NCI-H524 treated with DMSO at 0.1 percent for 48 hours (cell line): ENCODE measurements around the gene HMGCS2.

Experiments used
- DNase-seq: peaks from one replicate; lab custom pipeline; 2025; lab: John Stamatoyannopoulos, UW

Gene HMGCS2

GRCh38 chr1:119768778-119769177 lies at the start of gene HMGCS2:
TSS of gene HMGCS2 (minus strand) at chr1:119768905. CDS start at chr1:119768844, 61 bp downstream.
- DNase-seq, result no peak

- DNase-seq, result no peak
Observed at GRCh38 chr1:119818181-119818580, 49.5 kb upstream of the HMGCS2 start.

- DNase-seq, result no peak
Observed at GRCh38 chr1:119816407-119816806, 47.7 kb upstream of the HMGCS2 start.

- DNase-seq, result no peak
Observed at GRCh38 chr1:119815928-119816327, 47.2 kb upstream of the HMGCS2 start.

- DNase-seq, result no peak
Observed at GRCh38 chr1:119815361-119815760, 46.7 kb upstream of the HMGCS2 start.

GRCh38 chr1:119814288-119814687 lies 45.6 kb upstream of the HMGCS2 start:
- no peak for DNase-seq

GRCh38 chr1:119811985-119812557 lies 43.4 kb upstream of the HMGCS2 start:
- no peak for DNase-seq

- no peak for DNase-seq
Observed at GRCh38 chr1:119811387-119811786, 42.7 kb upstream of the HMGCS2 start, which contains the start of gene REG4. TSS of gene REG4 (minus strand) at chr1:119811460. CDS start at chr1:119808769, 2,691 bp downstream.

GRCh38 chr1:119808972-119809550 lies 40.4 kb upstream of the HMGCS2 start:
- DNase-seq, result peak; percentile 23

GRCh38 chr1:119808491-119808890 lies 39.8 kb upstream of the HMGCS2 start:
- DNase-seq, result no peak

- DNase-seq, result no peak
Observed at GRCh38 chr1:119806489-119806888, 37.8 kb upstream of the HMGCS2 start.

- DNase-seq, result no peak
Observed at GRCh38 chr1:119805746-119806145, 37.0 kb upstream of the HMGCS2 start.

- no peak for DNase-seq
Observed at GRCh38 chr1:119805247-119805646, 36.5 kb upstream of the HMGCS2 start.

- no peak for DNase-seq
Observed at GRCh38 chr1:119799599-119800177, 31.0 kb upstream of the HMGCS2 start.

GRCh38 chr1:119799003-119799402 lies 30.3 kb upstream of the HMGCS2 start:
- DNase-seq, result no peak

GRCh38 chr1:119797606-119798005 lies 28.9 kb upstream of the HMGCS2 start:
- DNase-seq, result no peak

GRCh38 chr1:119797162-119797561 lies 28.5 kb upstream of the HMGCS2 start:
- DNase-seq, result no peak

GRCh38 chr1:119795261-119796200 lies 26.8 kb upstream of the HMGCS2 start:
- no peak for DNase-seq

- no peak for DNase-seq
Observed at GRCh38 chr1:119794876-119795240, 26.2 kb upstream of the HMGCS2 start.

GRCh38 chr1:119794230-119794875 lies 25.6 kb upstream of the HMGCS2 start:
- DNase-seq, result no peak

GRCh38 chr1:119791377-119791776 lies 22.7 kb upstream of the HMGCS2 start:
- no peak for DNase-seq
